Lung (tissue), 12 donors: ENCODE measurements around the gene GOLGA8O. TPM values are rescaled to one million over a fixed set of nuclear protein-coding genes. Genes with fewer than 3 reads are reported as not detected.
"Not testable (repeated sequence)": the region's sequence is repeated elsewhere in the genome, so short reads cannot be mapped to it uniquely, and the experiment has no call there.

ENCODE experiments used
- ATAC-seq: fragments of 200-7000 bp; cut with Tn5 transposase; one replicate; pipeline ENCODE4 v1.9.1; 2020; ENCODE audit warnings: moderate number of reproducible peaks; ENCODE audit not compliant: insufficient read depth, low FRiP score
- DNase-seq, 3 donors: peaks; one replicate each; pipeline ENCODE4 v3.0.0-alpha.2; 2013 to 2017
- H3K27ac ChIP-seq, 2 donors: one replicate each; pipeline ENCODE4 v1.5.1; 2013; ENCODE audit warnings: mild to moderate bottlenecking in 2 of 2, moderate library complexity in 2 of 2, control low read depth in 1 of 2, inconsistent platforms in 1 of 2, low read depth in 1 of 2, low read length in 1 of 2
- H3K27me3 ChIP-seq, 3 donors: one replicate each; pipeline ENCODE4 v1.5.1; 2013; ENCODE audit warnings: low read length in 2 of 3; ENCODE audit not compliant: control insufficient read depth in 3 of 3, insufficient read depth in 3 of 3
- H3K36me3 ChIP-seq, 4 donors: one replicate each; pipeline ENCODE4 v1.5.1; 2013; ENCODE audit warnings: low read length in 4 of 4, mild to moderate bottlenecking in 1 of 4, moderate library complexity in 1 of 4; ENCODE audit not compliant: control insufficient read depth in 4 of 4, insufficient read depth in 4 of 4
- H3K4me1 ChIP-seq, 5 donors: one replicate each; pipeline ENCODE4 v1.5.1; 2013; ENCODE audit warnings: low read length in 5 of 5, mild to moderate bottlenecking in 2 of 5, moderate library complexity in 1 of 5; ENCODE audit not compliant: control insufficient read depth in 5 of 5, insufficient read depth in 5 of 5
- H3K4me3 ChIP-seq: one replicate; pipeline ENCODE4 v1.5.1; 2013; ENCODE audit warnings: mild to moderate bottlenecking, control low read depth, moderate library complexity
- H3K9ac ChIP-seq, 2 donors: one replicate each; pipeline ENCODE4 v1.5.1; 2013; ENCODE audit warnings: low read length in 2 of 2, control low read depth in 1 of 2; ENCODE audit not compliant: insufficient read depth in 1 of 2
- H3K9me3 ChIP-seq, 4 donors: one replicate each; pipeline ENCODE4 v1.5.1; 2013; ENCODE audit warnings: low read length in 3 of 4, mild to moderate bottlenecking in 1 of 4, moderate library complexity in 1 of 4; ENCODE audit not compliant: control insufficient read depth in 4 of 4, insufficient read depth in 3 of 4
- WGBS, 2 donors: extraction: QIAGEN DNeasy Blood & Tissue Kit; methylation state at CpG; one replicate each; pipeline ENCODE4 v1.1.7; 2013; 5-methylcytosine and 5-hydroxymethylcytosine counted together
- polyA plus RNA-seq, 2 donors: library from polyadenylated mRNA; stranded (reverse); fragments of 200-250 nt; gene quantifications; one replicate each; pipeline ENCODE4 v1.2.1, GENCODE V29; 2013
- total RNA-seq, 2 donors: library from RNA; depleted of rRNA in 1 of 2; stranded (reverse); fragments of >200 nt in 1 of 2; gene quantifications; one replicate each; pipeline ENCODE4 v1.2.1, GENCODE V29; 2014 to 2021
- TF ChIP-seq, protein P1 (sequence below): IDR thresholded peaks from 2 replicates; pipeline ENCODE4 v1.5.1; 2012; ENCODE audit warnings: mild to moderate bottlenecking; ENCODE audit errors: control extremely low read depth, extremely low read depth
- donor health status: control.
- donor health status: control.
- donor health status: Bipolar disorder and iron deficiency.
- donor health status: healthy.
- donor health status: DM: yes; HTN: yes; CAD: no.

The GOLGA8O gene
- total and polyA plus RNA-seq, 4 donors: 0.22 to 3.2 (median 0.42) TPM; not detected in 1

DNA sequence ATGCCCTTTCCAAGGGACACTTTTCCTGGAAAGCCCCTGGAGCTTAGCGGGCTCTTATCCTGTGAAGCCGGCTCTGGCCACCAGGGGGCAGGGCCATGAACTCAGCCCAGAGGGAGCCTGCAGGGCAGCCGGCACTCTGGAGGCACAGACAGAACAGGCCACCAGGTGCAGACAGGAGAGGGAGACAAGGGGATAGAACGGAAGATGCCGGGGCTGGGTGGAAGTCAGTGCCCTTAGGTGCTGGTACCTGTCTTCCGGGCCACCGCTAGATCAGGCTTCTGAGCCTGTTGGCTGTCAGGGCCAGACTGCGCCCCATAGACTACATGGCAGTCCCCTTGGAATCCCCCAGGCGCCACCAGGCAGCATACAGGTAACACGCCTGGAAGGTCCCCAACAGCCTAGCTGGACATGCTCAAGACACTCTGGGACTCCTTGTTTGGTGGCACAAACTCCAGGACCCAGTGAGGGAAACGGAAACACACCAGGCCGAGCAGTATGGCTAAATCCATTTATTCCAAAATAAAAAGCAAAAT, 14.9 kb downstream of the GOLGA8O start:
- H3K4me1 ChIP-seq, H3K27me3 ChIP-seq, ATAC-seq, H3K9ac ChIP-seq, DNase-seq, H3K9me3 ChIP-seq, H3K27ac ChIP-seq, H3K4me3 ChIP-seq, H3K36me3 ChIP-seq: not testable (repeated sequence)
- WGBS, 2 donors: 26 to 28% methylated on average over 5 of the region's 12 CpGs

DNA sequence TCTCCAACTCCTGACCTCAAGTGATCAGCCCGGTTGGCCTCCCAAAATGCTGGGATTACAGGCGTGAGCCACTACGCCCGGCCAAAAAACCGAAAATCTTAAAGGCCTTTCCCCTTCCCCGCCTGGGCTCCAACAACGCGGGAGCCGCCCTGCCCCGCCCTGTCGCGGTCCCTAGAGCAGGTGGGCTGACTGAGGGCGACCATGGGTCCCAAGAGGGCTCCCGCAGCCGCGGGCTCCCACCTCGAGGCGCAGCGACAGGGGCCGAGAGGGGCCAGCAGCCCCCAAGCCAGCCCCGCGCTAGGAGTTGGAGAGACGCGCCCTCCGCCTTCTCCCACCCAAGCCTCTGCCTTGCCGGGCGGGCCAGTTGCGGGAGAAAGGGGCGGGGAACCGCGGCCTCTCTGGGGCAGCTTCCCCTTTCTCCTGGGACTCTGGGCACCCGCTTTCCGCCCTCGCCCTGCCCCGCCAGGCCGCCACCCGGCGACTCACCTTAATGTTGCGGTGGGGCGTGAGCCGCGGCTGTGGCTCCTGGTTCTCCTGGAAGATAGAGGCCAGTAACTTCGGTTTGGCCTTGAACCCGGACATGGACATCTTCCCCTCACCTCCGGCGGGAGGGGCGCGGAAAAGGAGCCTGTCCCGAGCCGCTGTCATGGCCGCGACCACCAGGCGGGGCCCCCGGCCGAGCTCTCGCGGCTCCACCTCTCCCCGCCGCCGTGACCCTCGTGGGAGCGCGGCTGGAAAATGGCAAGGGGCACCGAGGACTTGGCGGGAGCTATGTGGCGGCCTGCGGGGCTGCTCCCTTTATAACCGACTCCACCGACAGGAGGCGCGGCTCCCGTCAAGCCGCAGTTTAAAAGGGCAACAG, 21.1 kb downstream of the GOLGA8O start:
- not testable (repeated sequence) for H3K4me3 ChIP-seq, H3K36me3 ChIP-seq, H3K9ac ChIP-seq, H3K4me1 ChIP-seq, H3K27me3 ChIP-seq, H3K9me3 ChIP-seq, DNase-seq, H3K27ac ChIP-seq
- ATAC-seq: peak; percentile 83
- WGBS, 2 donors: no CpG with 5 or more reads among the region's 73 CpGs

DNA sequence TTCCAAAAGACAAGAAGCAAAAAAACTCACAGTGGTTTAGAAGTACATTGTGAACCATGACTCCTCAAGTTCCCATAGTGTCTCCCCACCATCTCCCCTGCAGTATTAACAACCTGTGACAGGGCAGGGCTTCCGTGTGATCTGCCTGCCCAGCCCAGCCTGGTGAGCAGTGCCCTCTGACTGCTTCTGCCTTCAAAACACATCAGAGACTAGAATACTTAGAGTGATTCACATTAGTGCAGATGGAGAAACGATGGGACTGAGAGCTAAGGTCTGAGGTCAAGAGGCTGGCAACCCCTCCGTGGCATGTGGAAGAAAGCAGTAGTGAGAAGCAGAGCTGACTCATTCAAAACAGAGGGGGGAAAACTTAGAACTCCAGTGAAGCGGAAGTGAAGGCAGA, 27.8 kb downstream of the GOLGA8O start:
- H3K4me3 ChIP-seq, ATAC-seq, H3K36me3 ChIP-seq, H3K4me1 ChIP-seq, H3K27ac ChIP-seq, H3K9me3 ChIP-seq, H3K9ac ChIP-seq, H3K27me3 ChIP-seq, DNase-seq: not testable (repeated sequence)
- WGBS, 2 donors: 33% methylated on average over 1 of the region's 4 CpGs; no CpG with 5 or more reads in 1 of the 2 donors

DNA sequence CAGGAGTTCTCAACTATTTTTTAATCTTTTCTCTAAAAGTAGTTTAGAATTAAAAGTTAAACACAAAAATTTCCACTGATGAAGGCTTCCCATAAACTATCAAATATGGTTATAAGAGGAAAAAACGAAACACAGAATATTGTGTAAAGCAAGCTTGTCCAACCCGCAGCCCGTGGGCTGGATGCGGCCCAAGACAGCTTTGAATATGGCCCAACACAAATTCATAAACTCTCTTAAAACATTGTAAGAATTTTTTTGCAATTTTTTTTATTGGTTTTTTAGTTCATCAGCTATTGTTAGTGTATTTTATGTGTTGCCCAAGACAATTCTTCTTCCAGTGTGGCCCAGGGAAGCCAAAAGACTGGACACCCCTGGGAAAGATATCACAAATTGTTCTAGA, 28.9 kb downstream of the GOLGA8O start:
- ATAC-seq, H3K4me1 ChIP-seq, H3K27ac ChIP-seq, H3K4me3 ChIP-seq, H3K9me3 ChIP-seq, H3K36me3 ChIP-seq, H3K9ac ChIP-seq, H3K27me3 ChIP-seq: not testable (repeated sequence)
- peak in 2 of 3 donors; percentile 5 to 23 for DNase-seq
- WGBS, 2 donors: 80 to 92% methylated on average over 4 of the region's 4 CpGs

DNA sequence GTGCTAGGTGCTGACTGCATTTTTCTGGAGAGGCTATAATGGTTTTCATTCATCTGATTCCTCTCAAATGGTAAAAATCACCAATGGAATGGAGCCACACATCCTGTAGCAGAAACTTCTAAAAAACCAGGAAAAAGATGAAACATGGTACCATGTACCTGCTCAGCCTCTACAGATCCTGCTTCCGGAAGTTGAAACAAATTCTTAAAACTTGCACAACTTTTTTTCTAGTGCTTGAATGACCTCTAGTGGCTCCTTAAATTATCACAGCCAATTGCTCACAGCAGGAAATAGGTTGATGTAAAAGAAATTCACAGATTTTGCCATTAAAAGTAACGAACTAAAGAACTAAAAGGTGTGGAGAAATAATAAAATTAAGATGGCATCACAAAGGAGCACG, 47.5 kb downstream of the GOLGA8O start:
- not testable (repeated sequence) for H3K4me3 ChIP-seq, H3K9ac ChIP-seq, H3K9me3 ChIP-seq, ATAC-seq, DNase-seq, H3K4me1 ChIP-seq, H3K27ac ChIP-seq, H3K27me3 ChIP-seq, H3K36me3 ChIP-seq
- 0 to 5% methylated on average over 2 of the region's 3 CpGs for WGBS, 2 donors
- TF ChIP-seq, protein P1, sequence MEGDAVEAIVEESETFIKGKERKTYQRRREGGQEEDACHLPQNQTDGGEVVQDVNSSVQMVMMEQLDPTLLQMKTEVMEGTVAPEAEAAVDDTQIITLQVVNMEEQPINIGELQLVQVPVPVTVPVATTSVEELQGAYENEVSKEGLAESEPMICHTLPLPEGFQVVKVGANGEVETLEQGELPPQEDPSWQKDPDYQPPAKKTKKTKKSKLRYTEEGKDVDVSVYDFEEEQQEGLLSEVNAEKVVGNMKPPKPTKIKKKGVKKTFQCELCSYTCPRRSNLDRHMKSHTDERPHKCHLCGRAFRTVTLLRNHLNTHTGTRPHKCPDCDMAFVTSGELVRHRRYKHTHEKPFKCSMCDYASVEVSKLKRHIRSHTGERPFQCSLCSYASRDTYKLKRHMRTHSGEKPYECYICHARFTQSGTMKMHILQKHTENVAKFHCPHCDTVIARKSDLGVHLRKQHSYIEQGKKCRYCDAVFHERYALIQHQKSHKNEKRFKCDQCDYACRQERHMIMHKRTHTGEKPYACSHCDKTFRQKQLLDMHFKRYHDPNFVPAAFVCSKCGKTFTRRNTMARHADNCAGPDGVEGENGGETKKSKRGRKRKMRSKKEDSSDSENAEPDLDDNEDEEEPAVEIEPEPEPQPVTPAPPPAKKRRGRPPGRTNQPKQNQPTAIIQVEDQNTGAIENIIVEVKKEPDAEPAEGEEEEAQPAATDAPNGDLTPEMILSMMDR: peak; percentile 6

DNA sequence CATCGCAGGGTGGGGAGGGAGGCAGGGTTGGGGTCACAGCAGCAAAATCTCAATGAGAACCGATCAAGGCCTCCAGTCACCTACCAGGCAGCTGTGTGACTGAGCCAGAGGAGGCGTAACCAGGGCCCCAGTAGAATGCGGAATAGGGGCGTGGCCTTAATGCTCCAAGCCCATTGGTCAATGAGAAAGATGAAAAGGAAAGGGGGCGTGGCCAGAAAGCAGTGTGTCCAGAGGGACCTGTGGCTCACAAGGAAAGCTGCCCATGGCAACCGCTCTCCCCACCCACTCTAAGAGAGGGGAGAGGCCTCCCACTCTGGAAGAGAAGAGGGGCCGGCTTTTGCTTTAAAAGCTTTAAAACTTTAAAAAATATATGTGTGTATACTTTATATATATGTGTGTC, 52.2 kb downstream of the GOLGA8O start, which contains the start of gene GOLGA8K:
GOLGA8K (minus strand) TSS at position 101 of the 400 bp plus-strand sequence; CDS start at position 3, 98 bp downstream.
- not testable (repeated sequence) for DNase-seq, H3K9ac ChIP-seq, H3K27ac ChIP-seq, ATAC-seq, H3K4me3 ChIP-seq, H3K4me1 ChIP-seq, H3K36me3 ChIP-seq, H3K9me3 ChIP-seq, H3K27me3 ChIP-seq
- 80% methylated on average over 2 of the region's 8 CpGs; no CpG with 5 or more reads in 1 of the 2 donors for WGBS, 2 donors

DNA sequence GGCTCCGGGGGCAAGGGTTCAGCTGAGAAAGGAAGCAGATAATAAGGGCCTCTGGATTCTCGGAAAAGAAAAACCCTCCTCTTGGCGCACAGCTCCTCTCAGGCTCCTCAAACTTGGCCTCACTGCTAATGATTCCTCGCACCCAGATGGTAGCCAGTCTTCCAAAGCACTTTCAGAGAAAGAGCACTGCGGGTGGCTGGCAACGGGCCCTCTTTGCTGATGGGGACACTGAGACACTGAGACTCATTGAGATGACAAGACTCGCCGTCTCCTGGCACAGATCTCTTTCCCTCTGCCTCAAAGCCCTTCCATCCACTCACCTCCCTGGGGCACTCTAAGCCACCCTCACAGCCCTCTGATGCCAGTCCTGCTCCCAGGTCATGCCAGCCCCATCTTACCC, 58.9 kb downstream of the GOLGA8O start:
- not testable (repeated sequence) for H3K4me3 ChIP-seq, DNase-seq, ATAC-seq, H3K27ac ChIP-seq, H3K4me1 ChIP-seq, H3K36me3 ChIP-seq, H3K9ac ChIP-seq, H3K9me3 ChIP-seq, H3K27me3 ChIP-seq
- WGBS, 2 donors: 84 to 92% methylated on average over 2 to 3 of the region's 8 CpGs
